DND-41 (cell line): ENCODE results near the gene CORO6.

Experiments used
- ATAC-seq: fragments of 200-7000 bp; cut with Tn5 transposase; 3 replicates; pipeline ENCODE4 v1.9.1; 2021; ENCODE audit warnings: low read depth; ENCODE audit not compliant: insufficient read depth
- DNase-seq: peaks from one replicate; pipeline ENCODE4 v3.0.0-alpha.2; 2020
- H2AFZ ChIP-seq: 2 replicates; pipeline ENCODE4 v1.6.0; 2012; ENCODE audit warnings: low read depth, low read length
- H3K27ac ChIP-seq: 2 replicates; pipeline ENCODE4 v1.5.1; 2012; ENCODE audit warnings: low read length, inconsistent platforms
- H3K27me3 ChIP-seq: fragments of 200-600 bp; sonication (generic); 2 replicates; pipeline ENCODE4 v1.6.0; 2012; ENCODE audit warnings: low read length, mild to moderate bottlenecking, inconsistent platforms; ENCODE audit not compliant: insufficient read depth, poor library complexity
- H3K36me3 ChIP-seq: 2 replicates; pipeline ENCODE4 v1.5.1; 2012; ENCODE audit warnings: low read length, inconsistent platforms; ENCODE audit not compliant: insufficient read depth
- H3K4me1 ChIP-seq: 2 replicates; pipeline ENCODE4 v1.5.1; 2012; ENCODE audit warnings: mild to moderate bottlenecking, low read length; ENCODE audit not compliant: insufficient read depth
- H3K4me2 ChIP-seq: 2 replicates; pipeline ENCODE4 v1.6.0; 2012; ENCODE audit warnings: mild to moderate bottlenecking, moderate library complexity, low read length, inconsistent platforms; ENCODE audit not compliant: insufficient read depth
- H3K4me3 ChIP-seq, 2 experiments: fragments of 200-600 bp in 1 of 2; shearing (Covaris generic) in 1 of 2; 2 replicates each; pipeline ENCODE4 v1.5.1; 2012 to 2016; ENCODE audit warnings: inconsistent platforms in 2 of 2, low read length in 2 of 2, mild to moderate bottlenecking in 2 of 2, low read depth in 1 of 2, moderate library complexity in 1 of 2
- H3K79me2 ChIP-seq: 2 replicates; pipeline ENCODE4 v1.6.0; 2012; ENCODE audit warnings: low read length, inconsistent platforms; ENCODE audit not compliant: insufficient read depth
- H3K9ac ChIP-seq: 2 replicates; pipeline ENCODE4 v1.6.0; 2012; ENCODE audit warnings: low read depth, mild to moderate bottlenecking, inconsistent platforms, low read length, moderate library complexity
- H3K9me3 ChIP-seq: 2 replicates; pipeline ENCODE4 v1.5.1; 2012; ENCODE audit warnings: low read length, moderate library complexity, mild to moderate bottlenecking, inconsistent platforms; ENCODE audit not compliant: insufficient read depth, severe bottlenecking
- H4K20me1 ChIP-seq: 2 replicates; pipeline ENCODE4 v1.6.0; 2012; ENCODE audit warnings: low read length; ENCODE audit not compliant: insufficient read depth
- CTCF ChIP-seq: IDR thresholded peaks from 2 replicates; pipeline ENCODE4 v1.5.1; 2012; ENCODE audit warnings: borderline replicate concordance, low read length, moderate library complexity, mild to moderate bottlenecking; ENCODE audit not compliant: poor library complexity, severe bottlenecking; ENCODE audit errors: extremely low read depth
- EZH2 ChIP-seq: IDR thresholded peaks from 3 replicates; pipeline ENCODE4 v1.6.1; 2012; ENCODE audit warnings: borderline replicate concordance, low read depth, mild to moderate bottlenecking, moderate library complexity, low read length, inconsistent platforms; ENCODE audit not compliant: severe bottlenecking

Gene CORO6

DNA sequence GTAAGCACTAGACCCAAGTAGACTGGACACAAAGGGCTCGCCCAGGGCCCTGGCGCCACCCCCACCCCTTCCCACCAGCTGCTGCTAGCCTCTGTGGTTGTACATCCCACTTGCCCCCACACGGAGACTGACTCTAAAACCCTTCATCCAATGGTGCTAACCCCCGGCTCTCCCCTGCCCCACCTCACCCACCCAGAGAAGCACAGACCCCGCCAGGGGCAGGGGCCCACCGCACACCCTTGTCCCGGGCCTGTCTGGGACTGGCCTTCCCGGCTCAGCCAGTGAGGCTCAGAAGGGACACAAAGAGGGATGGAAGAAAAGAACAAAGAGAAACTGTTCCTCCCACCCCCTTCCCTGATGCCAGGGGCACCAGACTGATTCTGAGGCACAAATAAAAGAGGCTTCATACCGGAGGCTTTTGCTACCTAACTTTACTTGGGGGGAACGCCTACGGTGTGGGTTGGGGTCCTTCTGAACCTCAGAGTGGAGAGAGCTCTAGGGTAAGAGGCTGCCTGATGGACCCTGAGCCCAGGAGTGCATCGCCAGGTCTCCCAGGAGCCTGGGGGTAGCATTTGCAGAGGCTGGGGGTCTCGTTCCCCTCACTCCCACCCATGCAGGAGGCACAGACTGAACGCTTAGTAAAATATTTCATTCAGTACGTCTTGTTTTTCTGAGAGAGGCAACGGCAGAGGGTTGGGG lies 8.2 kb downstream of the CORO6 start:
- TF ChIP-seq EZH2 (no peak), CTCF (no peak)
- Histone ChIP-seq H3K4me1 (peaks cover 34% of the 10 kb centered on the region), H3K36me3 (peaks cover 4% of the 10 kb centered on the region), H3K27me3 (peaks cover 12% of the 10 kb centered on the region), H3K9me3 (no peaks in the 10 kb centered on the region), H2AFZ (no peak overlapping the region), H3K4me2 (no peak overlapping the region), H3K79me2 (no peaks in the 10 kb centered on the region), H3K9ac (no peak overlapping the region), H4K20me1 (peaks cover 19% of the 10 kb centered on the region), H3K27ac (no peak overlapping the region), H3K4me3 (no peak overlapping the region)
- ATAC-seq (no peak), DNase-seq (no peak)

GRCh38 chr17:29613856-29614255 lies 8.9 kb downstream of the CORO6 start:
- H3K36me3 ChIP-seq, result peaks cover 10% of the 10 kb centered on the region
- H2AFZ ChIP-seq, result no peak overlapping the region
- no peaks in the 10 kb centered on the region for H3K79me2 ChIP-seq
- H3K27ac ChIP-seq, result no peak overlapping the region
- H3K9ac ChIP-seq, result no peak overlapping the region
- H4K20me1 ChIP-seq, result peaks cover 21% of the 10 kb centered on the region
- no peaks in the 10 kb centered on the region for H3K9me3 ChIP-seq
- TF ChIP-seq EZH2 (no peak), CTCF (no peak)
- peaks cover 34% of the 10 kb centered on the region for H3K4me1 ChIP-seq
- H3K27me3 ChIP-seq, result peaks cover 12% of the 10 kb centered on the region
- no peak overlapping the region for H3K4me3 ChIP-seq
- no peak overlapping the region for H3K4me2 ChIP-seq
- DNase-seq, result no peak
- no peak for ATAC-seq

- Histone ChIP-seq H4K20me1 (peaks cover 24% of the 10 kb centered on the region), H3K27me3 (peaks cover 12% of the 10 kb centered on the region), H3K27ac (no peak overlapping the region), H3K4me3 (no peak overlapping the region), H3K9me3 (no peaks in the 10 kb centered on the region), H3K9ac (no peak overlapping the region), H3K4me1 (peaks cover 33% of the 10 kb centered on the region), H3K79me2 (no peaks in the 10 kb centered on the region), H3K36me3 (peaks cover 10% of the 10 kb centered on the region), H3K4me2 (no peak overlapping the region), H2AFZ (no peak overlapping the region)
- TF ChIP-seq CTCF (peak; percentile 3), EZH2 (no peak)
- DNase-seq (no peak), ATAC-seq (no peak)
These were observed 9.3 kb downstream of the CORO6 start for GRCh38 chr17:29613352-29613837.
